Measurements from ENCODE around the gene NSD2.
A peak's percentile ranks its signal among the peaks of the same experiment; 100 is the strongest.
"Not testable (repeated sequence)": the region's sequence is repeated elsewhere in the genome, so short reads cannot be mapped to it uniquely, and the experiment has no call there.

NSD2 gene

DNA sequence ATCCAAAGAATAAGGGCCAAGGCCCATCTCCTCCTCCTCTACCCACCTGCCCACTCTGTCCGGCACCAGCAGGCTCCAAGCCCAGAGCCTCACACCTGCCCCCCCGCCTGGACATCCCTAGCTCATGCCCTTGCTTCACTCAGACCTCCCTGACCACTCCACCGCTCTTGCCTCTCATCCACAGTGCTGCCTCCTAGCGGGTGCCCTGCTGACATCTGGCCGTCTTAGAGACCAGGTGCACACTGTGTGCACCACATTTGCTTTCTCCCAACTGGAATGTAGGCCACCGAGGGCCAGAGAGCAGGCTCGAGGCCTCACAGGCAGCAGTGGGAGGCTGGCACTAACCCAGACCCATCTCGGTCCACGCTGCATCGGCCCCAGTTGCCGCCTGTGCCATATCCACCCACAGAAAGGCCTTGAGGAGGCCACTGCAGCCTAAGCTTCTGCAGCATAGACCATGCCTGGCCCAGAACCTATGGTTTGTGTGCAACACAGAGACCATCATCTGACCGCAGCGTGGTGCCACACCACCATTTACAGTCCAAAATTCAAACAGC lies 28.8 kb upstream of the NSD2 start:
- DNase-seq, result no peak

- no peak for DNase-seq
Measured at GRCh38 chr4:1842993-1843448, 28.2 kb upstream of the NSD2 start.

DNA sequence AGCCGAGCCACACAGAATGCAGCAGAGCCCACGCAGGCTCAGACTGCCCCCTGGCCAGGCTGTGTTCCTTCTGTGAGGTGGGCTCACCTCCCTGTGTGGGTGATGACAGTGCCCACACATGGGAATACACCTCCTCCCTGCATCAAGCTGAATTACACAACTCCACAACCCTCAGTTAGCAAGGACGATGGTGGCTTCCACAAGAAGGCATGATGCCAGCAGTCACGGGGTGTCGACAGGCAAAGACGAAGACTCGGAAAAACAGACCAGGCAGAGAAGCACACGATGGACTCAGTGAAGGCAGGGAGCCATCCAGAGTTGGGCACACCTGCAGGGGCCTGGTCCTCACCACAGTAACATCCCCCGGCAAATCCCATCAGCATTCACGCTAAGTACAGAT lies 27.3 kb upstream of the NSD2 start:
- no peak for DNase-seq

DNA sequence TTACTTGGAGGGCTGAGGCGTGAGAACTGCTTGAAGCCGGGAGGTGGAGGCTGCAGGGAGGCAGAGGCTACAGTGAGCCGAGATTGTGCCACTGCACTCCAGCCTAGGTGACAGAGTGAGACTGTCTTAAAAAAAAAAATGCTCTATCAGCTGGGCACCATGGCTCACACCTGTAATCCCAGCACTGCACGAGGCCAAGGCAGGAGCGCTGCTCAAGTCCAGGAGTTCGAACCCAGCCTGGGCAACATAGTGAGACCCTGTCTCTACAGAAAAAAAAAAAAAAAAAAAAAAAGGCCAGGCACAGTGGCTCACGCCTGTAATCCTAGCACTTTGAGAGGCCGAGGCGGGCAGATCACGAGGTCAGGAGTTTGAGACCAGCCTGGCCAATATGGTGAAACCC lies 26.6 kb upstream of the NSD2 start:
- DNase-seq, result not testable (repeated sequence)

DNA sequence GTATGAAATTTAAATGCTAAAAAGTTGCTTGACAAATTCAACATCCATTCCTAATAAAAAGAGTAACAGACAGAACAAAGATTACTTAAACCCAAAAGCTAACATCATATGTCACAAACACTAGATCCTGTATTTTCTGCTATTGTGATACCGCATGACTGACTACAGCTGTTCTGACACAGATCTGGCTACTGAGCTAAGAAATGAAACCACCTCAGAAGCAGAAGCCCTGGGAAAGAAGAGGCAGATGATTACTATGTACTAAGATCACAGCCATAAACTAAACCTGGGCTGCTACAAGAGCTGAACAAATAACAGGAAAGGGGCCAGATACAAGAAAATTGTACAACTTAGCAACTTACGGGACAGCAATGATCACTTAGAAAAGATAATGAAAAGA lies 24.6 kb upstream of the NSD2 start:
- no peak for DNase-seq

DNA sequence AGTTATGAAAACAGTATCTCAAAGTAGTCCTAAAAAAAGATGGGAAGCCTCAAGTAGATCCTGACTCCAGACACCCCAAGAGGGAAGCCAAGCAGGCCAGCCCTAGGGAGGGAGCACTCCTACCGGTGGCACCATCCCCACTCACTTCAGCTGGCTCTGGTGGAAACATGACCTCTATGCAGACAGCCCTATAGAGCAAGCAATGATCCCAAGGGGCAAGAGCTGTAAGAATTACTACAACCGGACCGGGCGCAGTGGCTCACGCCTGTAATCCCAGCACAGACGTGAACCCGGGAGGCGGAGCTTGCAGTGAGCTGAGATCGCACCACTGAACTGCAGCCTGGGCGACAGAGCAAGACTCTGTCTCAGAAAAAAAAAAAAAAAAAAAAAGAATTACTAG lies 20.9 kb upstream of the NSD2 start:
- no peak for DNase-seq

- DNase-seq, result no peak
Measured at GRCh38 chr4:1851160-1851559, 20.0 kb upstream of the NSD2 start.

DNA sequence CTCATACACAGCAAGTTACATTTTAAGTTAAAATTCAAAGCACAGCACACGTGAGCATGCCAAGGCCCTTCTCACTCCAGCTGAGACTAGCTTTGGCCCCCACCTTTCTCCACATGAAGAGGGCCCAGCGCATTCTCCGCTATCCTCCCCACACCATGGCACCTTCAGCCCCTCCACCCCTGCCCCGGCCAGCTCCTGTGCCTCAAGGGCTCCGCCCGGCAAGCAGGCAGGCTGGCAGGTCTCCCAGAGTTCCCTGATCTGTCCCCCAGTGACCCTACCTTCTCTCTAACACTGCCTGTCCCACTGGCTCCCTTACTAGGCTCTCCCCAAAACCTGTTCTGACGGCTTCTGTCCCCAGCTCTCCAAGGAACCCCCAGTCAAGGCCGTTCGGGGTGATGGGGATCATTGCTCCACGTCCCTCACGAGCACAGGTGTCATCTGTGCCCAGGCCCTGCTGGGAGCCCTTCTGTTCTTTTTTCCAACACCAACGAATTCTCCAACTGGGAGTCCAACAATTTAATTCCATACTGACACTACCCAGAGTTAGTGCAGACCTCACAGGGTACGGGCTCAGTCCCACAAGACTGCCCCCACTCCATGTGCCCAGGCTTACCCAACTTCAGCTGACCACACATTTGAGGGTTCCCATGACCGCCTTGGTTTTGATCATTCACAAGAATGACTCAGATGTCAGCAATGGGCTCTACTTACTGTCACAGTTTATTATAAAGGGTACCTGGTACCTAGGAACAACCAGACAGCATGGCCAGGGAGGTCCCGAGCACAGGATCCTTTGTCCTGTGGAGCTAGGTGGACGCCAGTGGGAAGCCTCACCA lies 19.4 kb upstream of the NSD2 start:
- DNase-seq, result no peak

GRCh38 chr4:1852904-1853623 lies 18.1 kb upstream of the NSD2 start:
- DNase-seq, result no peak

DNA sequence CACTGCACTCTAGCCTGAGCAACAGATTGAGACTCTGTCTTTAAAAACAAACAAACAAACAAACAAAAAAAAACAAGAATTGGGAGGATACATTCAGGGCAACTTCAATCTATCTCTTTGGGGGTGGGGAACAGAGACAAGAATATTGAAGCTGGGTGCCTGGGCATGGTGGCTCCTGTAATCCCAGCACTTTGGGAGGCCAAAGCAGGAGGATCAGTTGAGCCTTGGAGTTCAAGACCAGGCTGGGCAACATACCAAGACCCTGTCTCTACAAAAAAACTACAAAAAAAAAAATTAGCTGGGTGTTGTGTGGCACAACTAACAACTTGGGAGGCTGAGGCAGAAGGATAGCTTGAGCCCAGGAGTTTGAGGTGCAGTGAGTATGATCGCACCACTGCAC lies 16.4 kb upstream of the NSD2 start:
- no peak for DNase-seq

GRCh38 chr4:1855333-1856070 lies 15.7 kb upstream of the NSD2 start:
- DNase-seq, result peak; percentile 43 to 55

DNA sequence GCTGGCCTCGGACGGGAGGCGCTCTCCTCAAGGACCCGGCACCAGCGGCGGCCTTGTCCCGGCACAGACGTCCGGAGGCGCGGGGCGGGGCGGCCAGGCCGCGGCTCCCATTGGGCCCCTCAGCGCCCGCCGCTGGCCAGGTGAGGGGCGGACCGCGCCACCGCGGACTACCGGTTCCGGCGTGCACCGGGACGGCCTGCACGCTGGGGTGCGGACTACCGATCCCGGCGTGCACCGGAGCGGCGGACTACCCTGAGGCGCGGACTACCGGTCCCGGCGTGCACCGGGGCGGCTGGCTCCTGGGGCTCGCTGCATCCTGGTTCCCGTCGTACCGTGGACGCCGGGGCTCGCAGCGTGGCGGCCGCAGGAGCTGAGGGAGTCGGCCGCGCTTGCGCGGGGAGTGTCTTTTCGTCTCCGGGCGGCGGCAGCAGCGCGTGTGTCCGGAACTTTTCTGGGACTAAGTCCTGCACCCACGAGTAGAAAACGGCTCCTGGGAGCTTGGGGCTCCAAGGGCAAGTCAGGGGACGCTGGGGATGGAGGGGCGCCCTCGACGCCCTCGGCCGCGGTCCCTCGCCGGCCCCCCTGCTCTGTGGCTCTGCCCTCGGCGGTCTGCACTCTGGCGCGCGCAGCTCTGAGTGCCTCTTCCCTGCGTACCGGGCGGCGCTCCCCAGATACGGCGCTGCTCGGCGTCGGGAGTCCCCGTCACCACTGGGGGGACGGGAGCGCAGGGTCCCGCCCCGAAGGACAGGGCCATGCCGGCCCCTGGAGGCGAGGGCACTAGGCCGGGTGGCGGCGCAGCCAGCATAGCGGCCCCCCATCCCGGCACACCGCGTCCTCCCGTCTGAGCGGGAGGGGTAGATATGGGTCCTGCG lies 14.9 kb upstream of the NSD2 start, which contains the start of gene LETM1:
Gene LETM1, minus strand, starts transcription at position 86 of the 872 bp plus-strand sequence. CDS start 206 bp downstream, outside the sequence.
- peak; percentile 93 to 97 for DNase-seq

- peak in 1 of 2 experiments; percentile 35 for DNase-seq
Measured at GRCh38 chr4:1856943-1857699, 14.1 kb upstream of the NSD2 start.

DNA sequence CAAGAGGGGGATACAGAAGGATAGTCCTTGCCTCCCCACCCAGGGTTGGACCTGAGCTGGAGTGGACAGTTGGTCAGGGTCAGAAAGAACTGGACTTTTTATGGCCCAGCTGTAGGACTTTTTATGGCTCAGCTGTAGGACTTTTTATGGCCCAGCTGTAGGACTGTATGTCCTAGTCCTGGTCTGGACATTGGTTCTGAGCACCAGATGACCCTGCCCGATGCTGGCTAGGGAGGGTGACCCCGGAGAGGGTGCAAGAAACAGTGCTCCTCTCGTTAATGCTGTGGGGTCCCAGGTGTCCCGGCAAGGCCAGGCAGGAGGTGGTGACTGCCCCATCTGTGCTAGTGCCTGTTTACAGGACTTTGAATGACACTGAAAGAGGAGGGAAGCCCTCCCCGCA lies 13.3 kb upstream of the NSD2 start:
- no peak for DNase-seq

- no peak for DNase-seq
Measured at GRCh38 chr4:1859389-1859753, 11.8 kb upstream of the NSD2 start.

DNA sequence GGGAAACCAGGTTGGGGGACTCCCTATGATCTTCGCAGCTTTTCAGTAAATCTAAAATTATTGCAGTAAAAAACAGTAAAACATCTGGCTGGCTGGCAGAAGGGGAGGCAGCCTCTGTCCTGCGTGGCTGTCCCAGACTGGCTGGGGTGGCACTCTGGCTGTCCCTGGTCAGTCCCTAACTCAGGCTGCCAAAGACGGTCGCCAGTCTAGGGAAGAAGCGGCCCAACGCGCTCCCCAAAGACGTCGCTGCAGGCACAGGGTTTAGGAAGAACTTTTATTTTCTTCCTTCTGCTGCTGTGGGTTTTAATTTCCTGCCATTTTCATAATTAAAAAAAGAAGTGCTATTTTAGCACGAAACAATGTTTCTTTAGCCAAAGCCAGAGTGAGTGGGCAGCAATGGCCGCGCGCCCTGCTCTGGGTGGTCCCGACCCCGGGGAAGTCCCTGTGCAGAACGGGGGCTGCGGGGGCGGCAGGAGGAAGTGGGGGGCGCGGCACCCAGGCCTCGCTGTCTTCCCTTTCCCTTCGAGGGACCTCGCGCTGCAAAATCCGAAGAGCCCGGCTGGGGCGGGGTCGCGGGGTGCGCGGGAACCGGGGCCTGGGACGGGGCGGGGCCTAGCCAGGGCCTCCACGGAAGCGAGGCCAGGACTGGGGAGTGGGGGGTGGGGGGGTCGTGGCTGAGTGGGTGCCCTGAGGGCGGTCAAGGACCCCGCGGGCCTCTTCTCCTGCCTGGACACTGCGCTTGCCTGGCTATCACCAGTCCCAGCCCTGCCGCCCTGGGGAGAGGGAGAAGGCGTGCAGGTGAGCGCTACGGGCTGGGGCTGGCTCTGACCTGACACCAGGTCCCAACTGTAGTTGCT lies 8.9 kb upstream of the NSD2 start:
- peak; percentile 40 to 55 for DNase-seq

- DNase-seq, result no peak
Measured at GRCh38 chr4:1862961-1863296, 8.3 kb upstream of the NSD2 start.

- DNase-seq, result no peak
Measured at GRCh38 chr4:1863297-1864033, 7.7 kb upstream of the NSD2 start.
